ENCODE data around the gene PTAFR.

DNA sequence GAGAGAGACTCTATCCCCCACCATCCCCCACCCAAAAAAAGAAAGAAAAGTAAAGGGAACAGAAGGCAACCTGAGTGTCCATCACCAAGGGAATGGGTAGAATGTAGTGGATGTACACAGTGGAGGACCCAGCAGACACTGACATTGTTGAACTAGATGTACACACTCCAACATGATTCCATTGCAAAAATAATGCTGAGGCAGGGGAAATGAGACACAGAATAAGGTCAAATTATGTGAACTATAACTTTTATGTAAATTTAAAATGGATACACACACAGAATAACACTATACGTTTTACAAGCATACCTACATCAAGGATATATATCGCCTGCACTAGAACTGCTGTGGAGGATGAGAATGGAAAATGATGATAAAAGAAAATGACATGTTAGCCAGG lies 34.8 kb downstream of the PTAFR start:
- TF ChIP-seq, protein P1, sequence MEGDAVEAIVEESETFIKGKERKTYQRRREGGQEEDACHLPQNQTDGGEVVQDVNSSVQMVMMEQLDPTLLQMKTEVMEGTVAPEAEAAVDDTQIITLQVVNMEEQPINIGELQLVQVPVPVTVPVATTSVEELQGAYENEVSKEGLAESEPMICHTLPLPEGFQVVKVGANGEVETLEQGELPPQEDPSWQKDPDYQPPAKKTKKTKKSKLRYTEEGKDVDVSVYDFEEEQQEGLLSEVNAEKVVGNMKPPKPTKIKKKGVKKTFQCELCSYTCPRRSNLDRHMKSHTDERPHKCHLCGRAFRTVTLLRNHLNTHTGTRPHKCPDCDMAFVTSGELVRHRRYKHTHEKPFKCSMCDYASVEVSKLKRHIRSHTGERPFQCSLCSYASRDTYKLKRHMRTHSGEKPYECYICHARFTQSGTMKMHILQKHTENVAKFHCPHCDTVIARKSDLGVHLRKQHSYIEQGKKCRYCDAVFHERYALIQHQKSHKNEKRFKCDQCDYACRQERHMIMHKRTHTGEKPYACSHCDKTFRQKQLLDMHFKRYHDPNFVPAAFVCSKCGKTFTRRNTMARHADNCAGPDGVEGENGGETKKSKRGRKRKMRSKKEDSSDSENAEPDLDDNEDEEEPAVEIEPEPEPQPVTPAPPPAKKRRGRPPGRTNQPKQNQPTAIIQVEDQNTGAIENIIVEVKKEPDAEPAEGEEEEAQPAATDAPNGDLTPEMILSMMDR (optimal IDR thresholded peaks at IDR 0.05 in 1 of 3, IDR thresholded peaks at IDR 0.05 in 1 of 3, conservative IDR thresholded peaks at IDR 0.05 in 1 of 3; ENCODE audit: extremely low read depth in 1 of 3, insufficient read depth in 2 of 3, low read length in 3 of 3) = no peak
- TF ChIP-seq EZH2 (IDR thresholded peaks at IDR 0.05; ENCODE audit: low read length) = no peak

Data from keratinocyte (primary cell).